HuH-7 (cell line): Measurements from ENCODE around the gene USP27X.
A peak's percentile ranks its signal among the peaks of the same experiment; 100 is the strongest.

Experiments
- DNase-seq: peaks from one replicate; pipeline ENCODE4 v3.0.0; 2011; ENCODE audit warnings: low spot score

Gene USP27X

DNA sequence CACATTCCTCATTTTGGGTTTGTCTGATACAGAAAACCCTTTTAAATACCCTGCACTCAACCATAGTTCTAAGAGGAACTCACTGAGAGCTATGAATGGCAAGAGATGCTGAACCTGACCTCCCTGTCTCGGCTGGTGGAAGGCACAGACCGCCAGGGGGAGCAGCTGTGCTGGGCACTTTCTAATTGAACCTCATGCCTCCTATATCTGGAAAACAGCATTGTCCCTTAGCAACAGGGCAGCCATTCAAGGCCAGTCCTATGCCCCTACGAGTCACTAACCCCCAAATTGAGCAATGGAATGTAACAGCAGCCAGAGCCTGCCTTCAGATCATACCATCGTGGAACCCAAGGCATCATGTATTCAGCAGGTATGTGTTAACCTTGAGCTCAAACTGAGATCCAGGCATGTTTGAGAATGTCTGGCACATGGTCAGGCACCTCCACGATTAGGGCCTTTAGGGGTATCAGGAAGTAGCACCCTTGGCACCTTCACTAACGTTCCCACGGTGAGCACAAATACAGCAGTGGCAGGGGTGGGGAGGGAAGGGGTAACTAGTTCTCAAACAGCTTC, 5.1 kb downstream of the USP27X start:
- peak; percentile 70 for DNase-seq

DNA sequence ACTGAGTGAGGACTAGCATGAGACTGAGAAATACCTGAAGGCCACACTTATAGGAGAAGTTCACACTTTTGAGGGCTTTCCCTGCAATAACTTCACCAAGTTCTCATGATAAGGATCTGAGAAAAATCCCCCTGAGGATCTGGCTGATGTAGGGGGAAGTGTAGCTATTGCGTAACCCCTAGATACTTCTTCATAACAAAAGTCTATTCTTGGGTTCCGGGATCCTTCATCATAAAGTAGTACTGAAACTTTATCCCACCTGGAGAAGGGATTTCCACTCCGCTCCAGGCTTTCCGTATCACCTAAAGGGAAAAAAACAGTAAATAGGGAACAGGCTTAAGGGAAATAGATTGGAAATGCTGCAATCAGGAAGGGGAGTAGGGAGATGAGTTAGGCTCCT, 13.3 kb downstream of the USP27X start:
- no peak for DNase-seq

DNA sequence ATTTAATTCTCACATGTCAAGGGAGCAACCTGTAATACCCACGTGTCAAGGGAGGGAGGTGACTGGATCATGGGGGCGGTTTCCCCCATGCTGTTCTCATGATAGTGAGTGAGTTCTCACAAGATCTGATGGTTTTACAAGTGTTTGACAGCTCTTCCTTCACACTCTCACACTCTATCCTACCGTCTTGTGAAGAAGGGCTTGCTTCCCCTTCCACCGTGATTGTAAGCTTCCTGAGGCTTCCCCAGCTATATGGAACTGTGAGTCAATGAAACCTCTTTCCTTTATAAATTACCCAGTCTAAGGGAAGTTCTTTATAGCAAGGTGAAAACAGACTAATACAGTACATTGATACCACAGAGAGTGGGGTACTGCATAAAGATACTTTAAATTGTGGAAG, 17.7 kb downstream of the USP27X start:
- no peak for DNase-seq

DNA sequence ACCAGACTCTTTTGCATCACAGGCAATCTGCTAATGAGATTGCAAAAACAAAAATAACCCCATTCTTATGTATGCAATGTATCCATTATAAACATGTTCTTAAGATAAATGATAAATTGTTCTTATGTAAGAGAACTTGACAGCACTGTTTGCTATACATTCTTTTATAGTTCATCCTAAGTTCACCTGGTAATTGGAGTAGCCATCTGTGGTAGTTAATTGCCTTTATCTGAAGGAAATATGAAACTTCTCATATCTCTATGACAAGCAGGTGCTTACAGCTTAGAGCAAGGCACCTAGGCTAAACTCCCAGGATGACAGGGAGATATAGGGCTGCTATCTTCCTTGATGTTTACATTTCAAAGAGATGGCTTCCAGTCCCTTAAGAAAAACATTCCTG, 21.8 kb downstream of the USP27X start:
- no peak for DNase-seq

DNA sequence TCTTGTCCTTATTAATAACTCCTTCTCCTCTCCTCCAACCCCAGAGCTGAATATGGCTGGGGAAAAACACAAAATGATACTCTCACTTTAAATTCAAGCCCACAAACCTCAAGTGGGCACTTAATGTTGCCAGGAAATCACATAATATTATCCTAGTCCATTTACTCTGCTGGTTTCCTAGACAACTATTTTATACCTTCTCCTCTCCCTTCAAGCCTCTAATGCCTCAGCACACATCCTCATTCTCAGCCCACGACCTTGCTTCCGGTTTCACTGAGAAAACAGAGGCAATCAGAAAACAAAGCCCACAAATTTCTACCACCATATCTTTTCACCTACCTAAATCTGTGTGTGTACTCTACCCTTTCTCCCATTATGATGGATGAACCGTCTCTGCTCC, 31.1 kb downstream of the USP27X start:
- no peak for DNase-seq

DNA sequence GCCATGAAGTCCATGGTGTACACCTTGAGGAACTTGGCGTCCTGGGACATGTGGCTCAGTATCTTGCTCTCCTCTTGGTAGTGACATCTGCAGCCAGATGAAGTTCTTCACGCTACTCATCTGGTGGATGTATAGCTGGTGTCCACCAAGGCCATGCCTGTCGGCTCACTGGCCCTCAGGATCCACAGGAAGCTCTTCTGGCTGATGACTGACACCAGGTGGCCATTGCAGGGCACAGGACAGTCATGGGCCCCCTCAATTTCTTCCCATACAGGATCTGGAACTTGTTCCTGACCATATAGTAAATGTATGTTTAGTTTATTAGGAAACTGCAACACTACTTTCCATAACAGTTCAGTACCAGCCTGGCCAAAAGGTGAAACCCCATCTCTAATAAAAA, 32.8 kb downstream of the USP27X start:
- no peak for DNase-seq

DNA sequence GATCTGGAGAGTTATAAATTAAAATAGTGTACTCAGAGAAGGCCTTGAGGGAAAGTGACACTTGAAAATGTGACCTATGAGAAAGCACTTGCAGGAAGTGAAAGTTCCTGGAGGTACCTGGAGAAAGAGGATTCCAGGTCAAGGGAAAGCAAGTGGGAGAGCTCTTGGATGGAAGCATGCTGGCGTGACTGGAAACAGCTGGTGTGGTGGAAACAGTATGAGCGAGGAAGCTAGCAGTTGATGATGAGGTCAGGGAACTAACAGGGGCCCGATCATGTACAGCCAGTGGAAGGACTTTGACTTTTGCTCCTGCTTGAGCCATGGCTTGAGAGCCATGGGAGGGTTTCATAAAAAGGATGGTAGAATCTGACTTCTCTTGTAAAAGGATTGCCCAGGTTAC, 33.6 kb downstream of the USP27X start:
- no peak for DNase-seq

DNA sequence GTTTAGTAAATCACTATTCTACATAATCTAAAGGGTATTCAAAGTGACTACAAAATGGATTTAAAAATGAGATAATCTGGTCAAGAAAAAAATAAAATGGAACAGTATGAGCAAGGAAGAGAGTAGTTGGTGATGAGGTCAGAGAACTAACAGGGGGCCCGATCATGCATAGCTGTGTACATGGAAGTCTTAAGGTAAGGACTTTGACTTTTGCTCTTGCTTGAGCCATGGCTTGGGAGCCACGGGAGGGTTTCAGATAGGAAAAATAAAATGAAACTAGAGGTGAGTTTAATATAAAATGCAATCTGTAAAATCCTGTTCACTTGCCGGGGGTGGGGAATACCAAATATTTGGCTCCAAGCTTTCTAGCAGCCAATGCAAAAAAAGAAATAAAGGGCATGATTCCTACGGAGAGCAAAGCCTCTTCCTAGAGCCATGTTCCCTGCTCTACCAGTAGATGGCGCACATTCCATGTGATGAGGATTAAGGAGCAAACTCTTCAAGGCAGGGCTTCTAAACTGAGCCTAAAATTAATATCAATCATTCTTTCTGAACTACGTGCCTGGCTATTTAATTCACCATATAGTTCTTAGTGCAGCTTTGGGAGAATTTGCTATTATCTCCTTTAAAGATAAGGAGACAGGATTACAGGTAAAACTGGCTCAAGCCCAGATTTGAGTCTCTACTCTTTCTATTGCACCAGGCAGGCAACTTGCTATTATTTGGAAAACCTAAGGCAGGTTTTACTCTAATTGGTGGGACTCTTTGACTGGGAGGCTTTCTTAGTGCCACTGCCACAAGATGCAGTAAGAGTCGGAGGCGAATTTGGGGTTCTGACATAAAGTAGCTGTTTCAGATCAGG, 36.3 kb downstream of the USP27X start:
- no peak for DNase-seq

DNA sequence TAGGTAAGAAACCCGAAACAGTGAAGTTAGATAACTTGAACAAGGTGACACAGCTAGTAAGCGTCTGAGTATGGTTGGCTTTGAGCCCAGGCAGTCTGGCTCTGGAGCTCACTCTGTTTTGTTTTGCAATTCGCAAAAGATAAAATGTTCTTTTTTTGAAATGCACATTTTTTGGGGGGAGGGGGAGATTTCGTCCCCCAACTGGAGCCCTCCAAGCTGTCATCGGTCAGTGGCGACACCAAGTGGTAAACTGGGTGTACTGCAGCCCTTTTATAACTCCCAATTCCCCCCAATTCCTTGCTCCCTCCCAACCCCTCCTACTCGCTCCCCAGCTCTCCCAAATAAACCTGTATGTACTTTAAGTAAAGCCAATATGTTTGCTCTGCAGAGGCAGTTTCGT, 40.3 kb downstream of the USP27X start:
- DNase-seq, result no peak

DNA sequence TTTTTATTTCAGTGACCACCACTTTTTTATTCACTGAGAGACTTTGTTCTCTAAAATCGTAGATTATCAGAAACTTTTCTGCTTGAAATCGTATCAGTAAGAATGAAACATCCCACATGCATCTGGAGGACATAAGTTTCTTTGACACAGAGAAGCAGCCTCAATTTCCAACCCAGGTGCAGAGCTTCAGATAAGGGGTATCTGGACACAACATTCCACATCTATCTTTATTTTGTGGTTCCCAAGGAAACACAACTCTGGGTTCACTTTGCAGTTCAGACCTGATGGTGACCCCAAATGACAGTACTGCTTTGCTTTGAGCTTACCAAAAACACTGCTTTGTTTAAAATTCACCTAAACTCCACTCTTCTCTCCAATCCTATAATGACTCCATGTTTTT, 41.8 kb downstream of the USP27X start:
- no peak for DNase-seq

DNA sequence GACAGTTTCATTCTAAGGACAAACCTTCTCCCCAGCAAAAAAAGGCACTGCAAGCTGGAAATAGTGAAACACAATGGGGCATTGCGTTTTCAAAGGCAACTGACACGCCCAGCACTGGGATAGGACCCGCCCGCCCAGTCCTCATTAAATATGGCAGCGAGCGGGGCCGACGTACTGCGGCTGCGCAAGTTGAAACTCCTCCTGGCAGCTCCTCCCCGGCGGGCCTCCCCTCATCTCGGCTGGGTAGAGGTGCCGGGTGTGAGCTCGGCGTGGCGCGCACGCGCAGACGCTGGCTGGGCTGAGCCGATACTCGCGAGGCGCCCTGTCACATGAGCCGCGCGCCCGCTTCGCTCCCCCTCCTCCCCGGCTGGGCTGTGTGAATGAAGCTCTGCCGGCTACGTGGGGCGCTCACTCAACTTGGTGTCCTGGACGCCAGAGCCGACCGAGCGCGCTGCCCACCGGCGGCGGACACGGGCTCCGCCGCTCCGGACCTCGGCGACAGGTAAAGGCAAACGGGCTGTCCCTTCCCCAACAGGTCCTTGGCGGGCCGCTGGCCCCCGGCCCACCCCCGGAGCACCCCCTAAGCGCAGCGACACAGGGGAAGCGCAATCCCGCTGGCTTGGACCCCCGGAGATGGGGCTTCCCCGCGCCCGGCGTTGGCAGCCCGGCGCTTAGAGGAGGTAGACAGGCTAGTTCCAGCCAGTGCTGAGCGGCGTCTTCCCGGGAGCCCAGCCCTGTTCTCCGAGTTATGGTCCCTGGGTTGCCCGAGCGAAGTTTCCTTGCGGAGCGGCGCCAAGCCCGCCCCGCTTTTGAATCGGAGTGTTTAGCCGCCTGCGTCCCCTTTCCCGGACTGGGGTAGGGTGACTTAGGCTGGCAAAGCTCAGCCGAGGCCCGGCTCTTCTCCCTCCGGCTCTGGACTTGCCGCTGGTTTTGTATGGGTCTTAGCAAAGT, 43.3 kb downstream of the USP27X start, which contains the start of gene CLCN5:
Gene CLCN5 (plus strand): TSS at position 306 of the 951 bp plus-strand sequence. CDS start 2,703 bp downstream, outside the sequence.
- peak; percentile 83 for DNase-seq

DNA sequence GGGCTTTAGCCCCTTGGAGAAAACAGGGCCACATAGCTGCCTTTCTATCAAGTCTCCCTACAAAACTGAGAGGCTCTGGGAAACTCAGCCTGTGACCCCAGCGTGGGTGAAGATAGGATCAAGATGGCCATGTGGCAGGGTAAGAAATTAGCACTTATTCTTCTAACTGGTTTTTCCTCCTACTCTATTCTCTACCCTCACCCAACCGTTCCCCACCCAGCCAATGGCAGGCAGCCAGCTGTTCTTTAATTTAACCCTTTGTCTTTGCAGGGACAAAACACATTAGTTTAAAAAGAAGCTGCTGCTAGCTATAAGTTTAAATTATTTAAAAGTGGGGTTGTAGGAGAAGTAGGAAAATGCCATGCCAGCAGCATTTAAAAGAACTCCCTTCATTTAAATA, 45.9 kb downstream of the USP27X start:
- DNase-seq, result no peak

DNA sequence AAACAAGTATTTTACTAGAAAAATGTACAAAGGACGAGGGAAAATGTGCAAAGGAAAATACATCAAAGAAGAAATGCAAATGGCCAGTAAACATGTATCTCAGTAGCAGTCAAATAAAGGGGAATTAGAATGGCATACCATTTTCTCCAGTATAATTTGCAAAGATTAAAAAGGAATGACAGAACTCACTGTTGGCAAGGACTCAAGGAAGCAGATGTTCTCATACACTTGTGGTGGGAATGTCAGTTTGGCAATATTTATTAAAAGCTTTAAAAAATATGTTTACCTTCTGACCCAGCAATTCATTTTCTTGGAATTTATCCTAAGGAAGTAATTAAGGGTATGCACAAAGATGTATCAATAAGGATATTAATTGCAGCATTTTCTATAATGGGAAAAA, 50.8 kb downstream of the USP27X start:
- DNase-seq, result no peak
